Measurements from ENCODE around the gene SARDH.
A peak's percentile ranks its signal among the peaks of the same experiment; 100 is the strongest.

The SARDH gene, protein sequence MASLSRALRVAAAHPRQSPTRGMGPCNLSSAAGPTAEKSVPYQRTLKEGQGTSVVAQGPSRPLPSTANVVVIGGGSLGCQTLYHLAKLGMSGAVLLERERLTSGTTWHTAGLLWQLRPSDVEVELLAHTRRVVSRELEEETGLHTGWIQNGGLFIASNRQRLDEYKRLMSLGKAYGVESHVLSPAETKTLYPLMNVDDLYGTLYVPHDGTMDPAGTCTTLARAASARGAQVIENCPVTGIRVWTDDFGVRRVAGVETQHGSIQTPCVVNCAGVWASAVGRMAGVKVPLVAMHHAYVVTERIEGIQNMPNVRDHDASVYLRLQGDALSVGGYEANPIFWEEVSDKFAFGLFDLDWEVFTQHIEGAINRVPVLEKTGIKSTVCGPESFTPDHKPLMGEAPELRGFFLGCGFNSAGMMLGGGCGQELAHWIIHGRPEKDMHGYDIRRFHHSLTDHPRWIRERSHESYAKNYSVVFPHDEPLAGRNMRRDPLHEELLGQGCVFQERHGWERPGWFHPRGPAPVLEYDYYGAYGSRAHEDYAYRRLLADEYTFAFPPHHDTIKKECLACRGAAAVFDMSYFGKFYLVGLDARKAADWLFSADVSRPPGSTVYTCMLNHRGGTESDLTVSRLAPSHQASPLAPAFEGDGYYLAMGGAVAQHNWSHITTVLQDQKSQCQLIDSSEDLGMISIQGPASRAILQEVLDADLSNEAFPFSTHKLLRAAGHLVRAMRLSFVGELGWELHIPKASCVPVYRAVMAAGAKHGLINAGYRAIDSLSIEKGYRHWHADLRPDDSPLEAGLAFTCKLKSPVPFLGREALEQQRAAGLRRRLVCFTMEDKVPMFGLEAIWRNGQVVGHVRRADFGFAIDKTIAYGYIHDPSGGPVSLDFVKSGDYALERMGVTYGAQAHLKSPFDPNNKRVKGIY

DNA sequence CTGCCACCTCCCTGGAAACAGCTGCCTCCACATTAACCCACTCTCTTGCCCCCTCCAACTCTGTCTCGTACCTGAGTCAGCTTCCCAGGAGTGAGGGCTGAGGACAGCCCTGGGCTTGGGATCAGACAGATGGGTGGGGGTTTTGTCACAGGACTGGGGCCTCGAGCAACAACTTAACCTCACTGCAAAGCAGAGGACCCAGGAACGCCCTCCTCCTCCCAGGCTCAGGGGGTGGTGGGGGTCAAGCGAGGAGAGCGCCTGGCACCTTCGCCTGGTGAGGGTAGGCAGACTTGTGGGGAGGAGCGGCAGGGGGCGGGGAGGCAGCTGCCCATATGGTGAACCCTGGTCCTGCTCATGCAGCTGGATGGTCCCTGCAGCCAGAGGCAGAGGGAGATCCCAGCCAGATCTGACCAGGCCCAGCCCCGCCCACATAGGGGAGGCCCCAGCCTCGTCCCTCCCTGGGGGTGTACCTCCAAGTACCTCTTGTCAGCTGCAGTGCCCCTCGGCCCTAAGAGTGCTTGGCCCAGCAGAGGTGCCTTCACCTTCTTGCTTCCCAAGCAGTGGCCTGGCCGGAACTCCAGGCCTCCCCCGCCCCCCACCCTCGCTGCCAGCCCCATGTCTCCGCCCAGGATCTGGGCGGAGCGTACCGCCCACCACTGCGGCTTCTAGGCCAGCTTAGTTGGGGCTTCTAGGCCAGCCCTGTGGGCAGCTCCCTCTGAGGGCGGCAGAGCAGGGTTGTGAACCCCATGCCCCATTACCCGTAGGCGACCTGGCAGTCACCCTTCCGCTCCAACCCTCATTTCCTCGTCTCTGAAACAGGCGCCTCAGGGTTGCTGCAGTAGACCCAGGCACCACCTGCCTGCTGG lies at the start of gene SARDH:
Gene SARDH (minus strand): TSS at position 579 of the 866 bp plus-strand sequence. CDS start 4,179 bp downstream, outside the sequence.
- no peak for DNase-seq
- Histone ChIP-seq H3K4me3 (ENCODE audit: low read length) (peak within 1 kb of the TSS; percentile 33), H4K20me1 (ENCODE audit: insufficient read depth, low read length) (no peaks in the 10 kb centered on the region), H3K9ac (ENCODE audit: low read length) (no peak within 1 kb of the TSS), H3K27ac (ENCODE audit: low read length) (no peak within 1 kb of the TSS), H2AFZ (ENCODE audit: low read length) (peak within 1 kb of the TSS; percentile 7; the same call in 1 of the 2 replicates), H3K9me2 (replicated peaks; ENCODE audit: insufficient read depth, low read length) (no peaks in the 10 kb centered on the region), H3K4me1 (ENCODE audit: low read length) (no peaks in the 10 kb centered on the region), H3K79me2 (ENCODE audit: low read length) (no peaks in the 10 kb centered on the region), H3K36me3 (replicated peaks; ENCODE audit: insufficient read depth, low read length) (no peaks in the 10 kb centered on the region), H3K9me3 (replicated peaks; ENCODE audit: insufficient read depth, low read length) (no peaks in the 10 kb centered on the region), H3K4me2 (ENCODE audit: low read depth, low read length) (peak within 1 kb of the TSS; percentile 63), H3F3A (ENCODE audit: insufficient read depth, low read length) (no peaks in the 10 kb centered on the region), H3K27me3 (replicated peaks; ENCODE audit: insufficient read depth, low read length) (peaks cover 92% of the 10 kb centered on the region)
- TF ChIP-seq, protein P1, sequence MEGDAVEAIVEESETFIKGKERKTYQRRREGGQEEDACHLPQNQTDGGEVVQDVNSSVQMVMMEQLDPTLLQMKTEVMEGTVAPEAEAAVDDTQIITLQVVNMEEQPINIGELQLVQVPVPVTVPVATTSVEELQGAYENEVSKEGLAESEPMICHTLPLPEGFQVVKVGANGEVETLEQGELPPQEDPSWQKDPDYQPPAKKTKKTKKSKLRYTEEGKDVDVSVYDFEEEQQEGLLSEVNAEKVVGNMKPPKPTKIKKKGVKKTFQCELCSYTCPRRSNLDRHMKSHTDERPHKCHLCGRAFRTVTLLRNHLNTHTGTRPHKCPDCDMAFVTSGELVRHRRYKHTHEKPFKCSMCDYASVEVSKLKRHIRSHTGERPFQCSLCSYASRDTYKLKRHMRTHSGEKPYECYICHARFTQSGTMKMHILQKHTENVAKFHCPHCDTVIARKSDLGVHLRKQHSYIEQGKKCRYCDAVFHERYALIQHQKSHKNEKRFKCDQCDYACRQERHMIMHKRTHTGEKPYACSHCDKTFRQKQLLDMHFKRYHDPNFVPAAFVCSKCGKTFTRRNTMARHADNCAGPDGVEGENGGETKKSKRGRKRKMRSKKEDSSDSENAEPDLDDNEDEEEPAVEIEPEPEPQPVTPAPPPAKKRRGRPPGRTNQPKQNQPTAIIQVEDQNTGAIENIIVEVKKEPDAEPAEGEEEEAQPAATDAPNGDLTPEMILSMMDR (IDR thresholded peaks at IDR 0.05; ENCODE audit: low read length): no peak
- TF ChIP-seq EZH2 (optimal IDR thresholded peaks at IDR 0.05; ENCODE audit: low read depth, low read length): no peak
- TF ChIP-seq EZH2phosphoT487 (IDR thresholded peaks at IDR 0.05; ENCODE audit: low read length): no peak

DNA sequence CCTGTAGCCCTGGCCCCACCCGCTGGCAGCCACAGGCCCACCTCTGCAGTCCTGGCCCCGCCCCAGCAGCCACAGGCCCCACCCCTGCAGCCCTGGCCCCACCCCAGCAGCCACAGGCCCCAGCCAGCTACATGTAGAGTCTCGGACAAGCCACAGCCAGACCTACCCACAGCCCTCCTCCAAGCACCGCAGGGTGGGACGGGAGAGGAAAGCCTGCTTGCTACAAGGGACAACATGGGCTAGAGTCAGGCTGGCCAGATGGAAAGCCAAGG lies 49.5 kb upstream of the SARDH start:
- no peaks in the 10 kb centered on the region for H3K79me2 ChIP-seq (ENCODE audit: low read length)
- no peaks in the 10 kb centered on the region; the same call in 1 of the 2 replicates for H3K27me3 ChIP-seq (replicated peaks; ENCODE audit: insufficient read depth, low read length)
- H3K27ac ChIP-seq (ENCODE audit: low read length): no peak overlapping the region
- H3K36me3 ChIP-seq (replicated peaks; ENCODE audit: insufficient read depth, low read length): no peaks in the 10 kb centered on the region
- DNase-seq: no peak
- no peaks in the 10 kb centered on the region for H3F3A ChIP-seq (ENCODE audit: insufficient read depth, low read length)
- H3K9me3 ChIP-seq (replicated peaks; ENCODE audit: insufficient read depth, low read length): no peaks in the 10 kb centered on the region
- H4K20me1 ChIP-seq (ENCODE audit: insufficient read depth, low read length): no peaks in the 10 kb centered on the region
- no peaks in the 10 kb centered on the region for H3K9me2 ChIP-seq (replicated peaks; ENCODE audit: insufficient read depth, low read length)
- TF ChIP-seq EZH2 (optimal IDR thresholded peaks at IDR 0.05; ENCODE audit: low read depth, low read length): no peak
- TF ChIP-seq EZH2phosphoT487 (IDR thresholded peaks at IDR 0.05; ENCODE audit: low read length): no peak
- TF ChIP-seq, protein P1 (IDR thresholded peaks at IDR 0.05; ENCODE audit: low read length): no peak
- H3K4me1 ChIP-seq (ENCODE audit: low read length): no peaks in the 10 kb centered on the region
- H3K9ac ChIP-seq (ENCODE audit: low read length): no peak overlapping the region
- H2AFZ ChIP-seq (ENCODE audit: low read length): no peak overlapping the region
- H3K4me3 ChIP-seq (ENCODE audit: low read length): no peak overlapping the region
- H3K4me2 ChIP-seq (ENCODE audit: low read depth, low read length): no peak overlapping the region

DNA sequence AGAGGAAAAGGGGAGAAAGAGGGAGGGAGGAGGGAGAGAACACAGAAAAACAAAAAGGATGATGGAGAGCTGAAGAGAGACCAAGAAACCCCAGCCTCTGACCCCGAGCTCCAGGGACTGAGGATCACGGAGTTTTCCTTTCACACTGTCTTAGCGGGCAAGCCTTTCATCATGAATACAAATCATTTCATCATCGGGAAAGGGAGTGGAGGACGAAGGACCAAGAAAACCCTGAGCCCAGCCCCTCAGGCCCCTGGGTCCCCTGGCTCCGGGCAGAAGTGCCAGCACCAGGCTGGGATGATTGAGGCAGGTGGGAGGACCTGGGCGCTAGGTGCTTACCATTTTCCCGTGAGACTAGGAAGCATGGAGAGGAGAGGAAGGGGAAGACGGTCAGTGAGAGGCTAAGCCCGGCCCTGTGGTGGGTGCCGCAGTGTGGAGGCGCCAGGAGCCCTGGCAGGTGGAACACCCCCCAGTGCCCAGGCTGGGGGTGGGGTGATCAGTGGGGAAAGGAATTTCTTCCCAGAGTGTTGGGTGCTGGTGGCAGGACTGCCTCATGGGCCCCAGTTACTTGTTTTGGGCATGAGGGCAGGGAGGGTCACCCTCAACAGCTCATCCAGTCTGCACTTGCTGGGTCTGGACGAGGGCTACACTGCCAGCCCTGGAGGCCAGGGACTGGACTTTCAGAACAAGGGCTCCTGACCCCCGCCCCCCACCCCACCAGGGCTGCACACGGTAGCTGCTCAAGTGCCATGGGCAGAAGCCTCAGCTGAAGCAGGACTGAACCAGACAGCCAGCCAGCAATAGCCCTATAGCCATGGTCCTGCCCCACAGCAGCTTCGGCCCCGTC lies 49.0 kb upstream of the SARDH start:
- Histone ChIP-seq H3K27ac (ENCODE audit: low read length) (no peak overlapping the region), H3K9me3 (replicated peaks; ENCODE audit: insufficient read depth, low read length) (no peaks in the 10 kb centered on the region), H2AFZ (ENCODE audit: low read length) (no peak overlapping the region), H3K4me1 (ENCODE audit: low read length) (no peaks in the 10 kb centered on the region), H3F3A (ENCODE audit: insufficient read depth, low read length) (no peaks in the 10 kb centered on the region), H3K36me3 (replicated peaks; ENCODE audit: insufficient read depth, low read length) (no peaks in the 10 kb centered on the region), H3K27me3 (replicated peaks; ENCODE audit: insufficient read depth, low read length) (no peaks in the 10 kb centered on the region; the same call in 1 of the 2 replicates), H4K20me1 (ENCODE audit: insufficient read depth, low read length) (no peaks in the 10 kb centered on the region), H3K9ac (ENCODE audit: low read length) (no peak overlapping the region), H3K9me2 (replicated peaks; ENCODE audit: insufficient read depth, low read length) (no peaks in the 10 kb centered on the region), H3K4me2 (ENCODE audit: low read depth, low read length) (no peak overlapping the region), H3K4me3 (ENCODE audit: low read length) (no peak overlapping the region), H3K79me2 (ENCODE audit: low read length) (no peaks in the 10 kb centered on the region)
- TF ChIP-seq EZH2phosphoT487 (IDR thresholded peaks at IDR 0.05; ENCODE audit: low read length) (no peak), EZH2 (optimal IDR thresholded peaks at IDR 0.05; ENCODE audit: low read depth, low read length) (no peak)
- TF ChIP-seq, protein P1 (IDR thresholded peaks at IDR 0.05; ENCODE audit: low read length): no peak
- DNase-seq: no peak
